Mucosa of descending colon (tissue), 3 donors: ENCODE results near the gene PDGFA. TPM values are rescaled to one million over a fixed set of nuclear protein-coding genes. Genes with fewer than 3 reads are reported as not detected.

ENCODE experiments used
- ATAC-seq: fragments of 200-7000 bp; cut with Tn5 transposase; one replicate; pipeline ENCODE4 v1.9.1; 2020; ENCODE audit warnings: mild to moderate bottlenecking, moderate library complexity
- DNase-seq, 3 donors: peaks; one replicate each; pipeline ENCODE4 v3.0.0-alpha.2; 2020
- H3K36me3 ChIP-seq: fragments of 200-600 bp; one replicate; pipeline ENCODE4 v1.8.0; 2021; ENCODE audit warnings: low read depth, mild to moderate bottlenecking
- H3K4me1 ChIP-seq: fragments of 200-600 bp; one replicate; pipeline ENCODE4 v1.8.0; 2021; ENCODE audit warnings: low read depth, mild to moderate bottlenecking
- H3K4me3 ChIP-seq: fragments of 200-600 bp; one replicate; pipeline ENCODE4 v1.8.0; 2021; ENCODE audit warnings: mild to moderate bottlenecking
- H3K9me3 ChIP-seq: fragments of 200-600 bp; one replicate; pipeline ENCODE4 v1.8.0; 2021; ENCODE audit warnings: mild to moderate bottlenecking
- intact Hi-C, 2 donors: fragments of 100-400 bp; cut with DNase I in 1 of 2; cut with micrococcal nuclease in 1 of 2; formaldehyde crosslinking; loops; one replicate each; pipeline versions ENCODE4 v1.11.0 to v1.11.1; 2022; cut with DNase I, micrococcal nuclease
- total RNA-seq, 3 donors: library from RNA; stranded (reverse); fragmentation: NEBNext Ultra II Directional in 2 of 3; extraction: Animal tissue kit (Norgen Biotek cat#: 25700) in 2 of 3; gene quantifications; one replicate each; pipeline versions ENCODE4 v1.2.1 to v1.2.4, GENCODE V29; 2021 to 2023
- TF ChIP-seq, protein P1 (sequence below): fragments of 200-600 bp; IDR thresholded peaks from one replicate; pipeline ENCODE4 v1.8.0; 2022; ENCODE audit warnings: antibody characterized with exemption, mild to moderate bottlenecking
- donor health status: DM: no; HTN: no; CAD: no; lungs with moderate emphysema.
- donor health status: DM: no; HTN: no; CAD: no.
- donor health status: DM: no; HTN: yes; CAD: no.

PDGFA gene
- total RNA-seq, 3 donors from 2014 or later, result 52.7 to 63.0 (median 57.5) TPM

DNA sequence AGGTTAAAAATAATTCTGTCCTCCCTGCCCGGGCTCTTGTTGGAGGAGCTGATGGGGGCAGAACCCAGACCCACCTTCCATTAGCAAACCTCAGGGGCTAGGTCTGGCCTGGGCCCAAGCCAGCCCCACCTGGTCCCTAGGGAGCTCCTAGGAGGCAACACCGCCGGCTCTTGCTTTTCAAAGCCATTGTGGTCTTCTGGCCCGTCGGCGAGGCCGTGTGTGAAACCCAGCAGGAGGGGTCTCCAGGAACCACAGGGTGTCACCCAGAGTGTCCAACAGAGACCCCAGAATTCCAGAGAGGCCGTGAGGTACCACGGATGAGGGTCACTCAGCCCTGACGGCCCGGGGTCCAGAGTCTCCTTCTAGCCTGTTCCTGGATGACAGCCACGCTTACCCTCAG is 16.6 kb upstream of the PDGFA start:
- DNase-seq (no peak), ATAC-seq (no peak)
- Histone ChIP-seq H3K36me3 (no peaks in the 10 kb centered on the region), H3K9me3 (no peaks in the 10 kb centered on the region), H3K4me1 (peaks cover 21% of the 10 kb centered on the region), H3K4me3 (no peak overlapping the region)
- TF ChIP-seq, protein P1, sequence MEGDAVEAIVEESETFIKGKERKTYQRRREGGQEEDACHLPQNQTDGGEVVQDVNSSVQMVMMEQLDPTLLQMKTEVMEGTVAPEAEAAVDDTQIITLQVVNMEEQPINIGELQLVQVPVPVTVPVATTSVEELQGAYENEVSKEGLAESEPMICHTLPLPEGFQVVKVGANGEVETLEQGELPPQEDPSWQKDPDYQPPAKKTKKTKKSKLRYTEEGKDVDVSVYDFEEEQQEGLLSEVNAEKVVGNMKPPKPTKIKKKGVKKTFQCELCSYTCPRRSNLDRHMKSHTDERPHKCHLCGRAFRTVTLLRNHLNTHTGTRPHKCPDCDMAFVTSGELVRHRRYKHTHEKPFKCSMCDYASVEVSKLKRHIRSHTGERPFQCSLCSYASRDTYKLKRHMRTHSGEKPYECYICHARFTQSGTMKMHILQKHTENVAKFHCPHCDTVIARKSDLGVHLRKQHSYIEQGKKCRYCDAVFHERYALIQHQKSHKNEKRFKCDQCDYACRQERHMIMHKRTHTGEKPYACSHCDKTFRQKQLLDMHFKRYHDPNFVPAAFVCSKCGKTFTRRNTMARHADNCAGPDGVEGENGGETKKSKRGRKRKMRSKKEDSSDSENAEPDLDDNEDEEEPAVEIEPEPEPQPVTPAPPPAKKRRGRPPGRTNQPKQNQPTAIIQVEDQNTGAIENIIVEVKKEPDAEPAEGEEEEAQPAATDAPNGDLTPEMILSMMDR, result no peak
- intact Hi-C loops, result no loop called here

DNA sequence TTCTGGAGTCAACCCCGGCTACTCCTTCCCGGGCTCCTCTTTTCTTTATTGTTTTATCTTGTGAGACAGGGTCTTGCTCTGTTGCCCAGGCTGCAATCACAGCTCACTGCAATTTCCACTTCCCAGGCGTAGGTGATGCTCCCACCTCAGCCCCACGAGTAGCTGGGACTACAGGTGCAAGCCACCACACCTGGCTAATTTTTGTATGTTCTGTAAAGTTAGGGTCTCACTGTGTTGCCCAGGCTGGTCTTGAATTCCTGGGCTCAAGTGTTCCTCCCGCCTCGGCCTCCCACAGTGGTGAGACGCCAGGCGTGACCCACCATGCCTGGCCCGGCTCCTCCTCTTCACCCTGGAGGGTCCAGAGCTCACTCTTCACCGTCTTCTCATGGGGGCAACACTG is 15.3 kb upstream of the PDGFA start:
- Histone ChIP-seq H3K9me3 (no peaks in the 10 kb centered on the region), H3K4me1 (peaks cover 20% of the 10 kb centered on the region), H3K4me3 (no peak overlapping the region), H3K36me3 (no peaks in the 10 kb centered on the region)
- ATAC-seq, result no peak
- intact Hi-C loops, result no loop called here
- DNase-seq, result no peak
- TF ChIP-seq, protein P1, result no peak

DNA sequence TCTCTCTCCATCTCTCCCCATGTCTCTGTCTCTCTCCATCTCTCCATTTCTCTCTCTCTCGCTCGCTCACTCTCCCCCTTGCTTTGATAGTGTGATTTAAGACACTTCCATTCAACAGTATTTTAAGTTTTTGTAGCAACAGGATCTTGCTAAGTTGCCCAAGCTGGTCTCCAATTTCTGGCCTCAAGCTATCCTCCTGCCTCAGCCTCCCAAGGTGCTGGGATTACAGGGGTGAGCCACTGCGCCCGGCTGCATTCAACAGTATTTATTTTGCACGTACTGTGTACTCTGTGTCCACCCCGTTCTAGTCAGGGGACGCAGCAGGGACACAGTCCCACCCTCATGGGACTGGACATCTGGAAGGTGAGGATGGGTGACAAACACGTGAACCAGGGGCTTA is 14.4 kb upstream of the PDGFA start:
- TF ChIP-seq, protein P1, result no peak
- Histone ChIP-seq H3K4me1 (peaks cover 20% of the 10 kb centered on the region), H3K36me3 (no peaks in the 10 kb centered on the region), H3K9me3 (no peaks in the 10 kb centered on the region), H3K4me3 (no peak overlapping the region)
- intact Hi-C loops, result no loop called here
- DNase-seq (no peak), ATAC-seq (no peak)

DNA sequence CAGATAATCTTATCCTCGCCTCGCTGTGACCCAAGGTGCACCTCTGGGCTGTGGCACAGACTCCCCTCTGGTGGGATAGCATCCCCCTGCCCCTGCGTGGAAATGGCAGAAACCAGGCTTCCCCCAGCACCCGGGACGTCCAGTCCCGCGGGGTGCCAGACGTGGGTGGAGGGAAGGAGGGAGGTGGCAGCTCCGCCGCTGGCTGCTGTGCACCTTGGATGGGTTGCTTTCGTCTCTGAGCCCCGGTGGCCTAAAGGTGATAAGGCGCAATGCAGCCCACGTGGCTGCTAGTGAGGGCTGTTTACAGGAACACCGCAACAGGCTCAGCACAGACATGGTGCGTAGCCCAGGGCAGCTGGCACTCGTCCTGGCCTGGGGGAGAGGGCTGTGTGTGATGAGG is 13.6 kb upstream of the PDGFA start:
- H3K9me3 ChIP-seq, result no peaks in the 10 kb centered on the region
- TF ChIP-seq, protein P1, result no peak
- H3K4me3 ChIP-seq, result no peak overlapping the region
- DNase-seq, result no peak
- H3K4me1 ChIP-seq, result peaks cover 12% of the 10 kb centered on the region
- no peak for ATAC-seq
- intact Hi-C loops, result no loop called here
- no peaks in the 10 kb centered on the region for H3K36me3 ChIP-seq

DNA sequence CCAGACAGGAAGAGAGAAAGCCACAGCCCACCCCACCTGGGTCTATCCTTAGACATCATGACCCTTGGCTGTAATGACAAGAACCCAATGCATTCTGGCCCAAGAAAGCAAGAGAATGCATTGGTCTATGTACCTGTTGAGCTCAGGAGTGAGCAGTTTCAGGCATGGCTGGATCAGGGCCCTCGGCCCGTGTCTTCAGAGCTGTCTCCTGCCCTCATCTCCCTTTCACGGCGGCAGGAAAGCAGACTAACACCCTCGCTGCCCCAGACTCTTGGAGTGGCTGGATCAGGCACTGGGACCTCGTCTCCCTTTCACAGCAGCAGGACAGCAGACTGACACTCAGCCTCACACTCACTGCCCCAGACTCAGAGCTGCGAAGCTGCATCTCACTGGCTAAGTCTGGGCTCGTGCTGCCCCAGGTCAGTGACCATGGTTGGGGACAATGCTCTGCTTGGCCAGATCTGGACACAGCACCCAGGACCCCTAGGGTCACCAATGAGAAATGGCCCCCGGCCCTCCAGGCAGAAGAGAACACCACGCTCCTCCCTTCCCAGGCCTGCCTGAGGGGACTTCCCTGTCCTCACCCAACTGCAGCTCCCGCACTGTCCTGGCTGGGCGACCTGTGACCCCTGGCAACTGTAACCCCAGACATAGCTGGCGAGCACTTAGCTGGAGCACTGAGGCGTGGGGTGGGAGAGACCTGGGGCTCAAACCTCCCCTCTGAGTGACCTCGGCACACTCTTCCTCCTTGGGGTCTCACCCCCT is 12.9 kb upstream of the PDGFA start:
- Histone ChIP-seq H3K9me3 (no peaks in the 10 kb centered on the region), H3K4me3 (no peak overlapping the region), H3K36me3 (no peaks in the 10 kb centered on the region), H3K4me1 (peaks cover 5% of the 10 kb centered on the region)
- DNase-seq, result no peak
- ATAC-seq, result no peak
- intact Hi-C loops, result no loop called here
- TF ChIP-seq, protein P1, result no peak

DNA sequence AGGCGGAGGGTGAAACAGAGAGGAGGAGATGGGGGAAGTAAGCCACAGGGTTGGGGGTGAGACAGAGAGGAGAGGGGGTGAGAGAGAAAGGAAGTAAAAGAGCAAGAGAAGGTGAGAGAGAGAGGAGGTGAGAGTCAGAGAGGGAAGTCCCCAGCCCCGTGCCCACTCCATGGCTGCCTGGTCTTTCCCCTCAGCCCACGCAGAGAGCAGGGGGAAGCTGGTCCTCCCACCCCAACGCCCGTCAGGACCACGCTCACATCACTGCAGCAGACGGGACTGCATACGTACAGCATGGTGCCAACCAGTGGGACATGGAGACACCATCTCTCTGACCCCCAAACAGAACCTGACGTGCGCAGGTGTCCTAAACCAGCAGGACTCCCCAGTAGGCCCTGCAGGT is 12.1 kb upstream of the PDGFA start:
- ATAC-seq (no peak), DNase-seq (no peak)
- Histone ChIP-seq H3K4me1 (peaks cover 4% of the 10 kb centered on the region), H3K4me3 (no peak overlapping the region), H3K36me3 (no peaks in the 10 kb centered on the region), H3K9me3 (no peaks in the 10 kb centered on the region)
- intact Hi-C loops, result no loop called here
- TF ChIP-seq, protein P1, result no peak
